GM18873 (cell line): ENCODE measurements around the gene EIF1AD.
A peak's percentile ranks its signal among the peaks of the same experiment; 100 is the strongest.

ENCODE experiments used
- ATAC-seq: cut with Tn5 transposase; IDR thresholded peaks from one replicate; pipeline ENCODE4 v1.9.1; 2021; ENCODE audit warnings: mild to moderate bottlenecking, moderate library complexity, moderate number of reproducible peaks; ENCODE audit not compliant: unreplicated experiment, low FRiP score

The EIF1AD gene

GRCh38 chr11:66006134-66006890 is 4.4 kb upstream of the EIF1AD start:
- no peak for ATAC-seq

GRCh38 chr11:66004186-66004585 is 2.2 kb upstream of the EIF1AD start:
- ATAC-seq = no peak

GRCh38 chr11:66003291-66003690 is 1.3 kb upstream of the EIF1AD start:
- ATAC-seq = no peak

GRCh38 chr11:66002648-66003225 is 780 bp upstream of the EIF1AD start:
- peak; percentile 17 for ATAC-seq

- no peak for ATAC-seq
Observed at GRCh38 chr11:65997286-65997685, 4.7 kb downstream of the EIF1AD start.

DNA sequence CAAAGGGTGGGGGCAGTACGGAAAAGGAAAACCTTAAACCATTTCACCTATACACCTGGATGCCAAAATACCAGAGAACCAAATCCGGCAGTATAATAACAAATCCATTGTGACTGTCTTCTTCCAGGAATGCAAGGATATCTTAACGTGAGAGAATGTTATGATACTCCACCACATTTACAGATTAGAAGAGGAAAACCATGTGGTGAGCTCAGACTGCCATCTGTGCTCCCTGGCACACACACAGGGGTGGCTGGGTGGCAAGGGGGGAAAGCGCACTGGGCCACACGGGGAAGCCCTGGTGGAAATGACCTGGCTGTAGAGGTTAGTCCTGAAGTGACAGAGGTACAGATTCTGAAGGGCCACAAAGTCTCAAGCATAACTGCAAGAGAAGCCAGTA is 9.9 kb downstream of the EIF1AD start:
- no peak for ATAC-seq

DNA sequence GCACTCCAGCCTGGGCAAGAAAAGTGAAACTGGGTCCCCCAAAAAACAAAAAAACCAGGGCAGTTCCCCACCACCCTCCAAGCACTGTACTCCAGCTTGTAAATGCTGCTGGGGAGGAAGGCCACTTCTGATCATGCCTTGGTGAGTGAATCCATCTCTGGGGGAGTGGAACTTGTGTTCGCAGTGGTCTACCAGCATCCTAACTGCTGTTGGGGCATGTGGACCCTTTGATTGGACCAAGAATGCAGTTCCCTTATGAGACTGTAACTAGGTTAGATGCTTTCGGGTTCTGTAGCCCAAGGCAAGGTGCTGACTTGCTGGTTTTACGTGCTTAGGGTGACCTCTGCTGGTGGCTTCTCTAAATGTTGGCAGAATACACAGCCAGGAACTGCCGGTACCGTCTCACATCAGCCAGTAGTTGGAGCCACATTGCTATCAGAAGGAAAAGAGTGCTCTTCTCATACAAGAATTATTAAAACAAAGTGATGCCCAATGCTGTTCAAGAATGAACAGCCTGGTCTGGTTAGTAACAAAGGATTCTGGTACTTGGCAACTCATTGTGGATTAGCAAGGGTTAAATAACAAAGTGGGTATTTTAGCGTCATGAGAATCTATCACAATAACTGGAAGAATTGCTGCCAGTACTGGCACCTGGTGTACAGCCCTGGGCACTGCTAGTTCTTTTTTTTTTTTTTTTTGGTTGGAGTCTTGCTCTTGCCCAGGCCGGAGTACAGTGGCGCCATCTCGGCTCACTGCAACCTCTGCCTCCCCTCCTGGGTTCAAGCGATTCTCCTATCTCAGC is 13.0 kb downstream of the EIF1AD start:
- peak; percentile 87 for ATAC-seq

DNA sequence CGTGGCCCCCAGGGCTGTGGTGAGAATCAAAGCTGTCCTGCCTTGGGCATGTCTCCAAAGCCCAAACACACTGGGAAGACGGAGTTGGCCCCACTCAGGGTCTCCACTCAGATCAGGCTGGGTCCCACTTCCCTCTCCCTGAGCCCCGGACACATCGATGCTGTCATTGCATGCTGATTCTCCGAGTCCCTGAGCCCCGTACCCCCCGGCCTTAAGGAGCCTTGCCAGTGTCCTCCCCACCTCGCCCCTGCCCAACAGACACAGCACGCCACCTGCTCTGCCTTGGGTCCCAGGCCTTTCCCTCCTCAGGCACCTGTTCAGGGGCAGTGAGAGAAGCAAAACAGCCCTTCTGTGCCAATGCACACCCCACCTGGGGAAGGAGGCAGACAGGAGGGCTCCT is 14.6 kb downstream of the EIF1AD start:
- ATAC-seq = no peak

- ATAC-seq = no peak
Observed at GRCh38 chr11:65983589-65983987, 18.4 kb downstream of the EIF1AD start.

GRCh38 chr11:65982824-65983588 is 19.0 kb downstream of the EIF1AD start:
- no peak for ATAC-seq

- ATAC-seq = no peak
Observed at GRCh38 chr11:65981972-65982823, 19.8 kb downstream of the EIF1AD start.

DNA sequence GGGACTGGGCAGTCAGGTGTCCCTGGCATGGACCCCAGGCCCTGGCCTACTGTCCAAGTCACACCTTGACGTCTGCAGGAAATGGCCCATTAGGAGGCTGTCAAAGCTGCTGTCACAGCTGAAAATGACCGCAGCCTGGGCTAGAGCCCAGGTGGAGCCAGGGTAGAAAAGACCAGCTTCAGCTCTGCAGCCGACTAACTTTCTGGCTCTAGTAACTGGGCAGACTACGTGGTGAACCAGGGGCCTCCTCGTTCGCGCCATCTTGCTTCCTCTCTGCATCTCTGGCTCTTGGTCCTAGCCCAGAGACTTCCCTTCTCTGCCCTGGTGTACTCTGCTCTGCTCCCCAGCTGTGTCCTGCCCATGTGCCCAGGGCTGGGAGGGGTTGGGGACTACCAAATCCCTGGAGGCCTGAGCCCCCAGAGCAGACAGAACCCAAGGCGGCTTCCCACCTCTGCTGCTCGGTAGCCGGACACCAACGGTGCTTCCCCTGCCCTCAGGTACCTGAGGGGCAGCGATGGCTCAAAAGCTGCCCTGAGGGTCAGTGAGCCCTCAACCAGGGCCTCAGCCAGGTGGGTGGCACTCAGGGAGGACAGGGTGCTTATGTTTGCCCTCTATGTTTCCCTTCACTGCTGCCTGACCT is 20.7 kb downstream of the EIF1AD start:
- ATAC-seq = no peak

GRCh38 chr11:65979261-65979759 is 22.6 kb downstream of the EIF1AD start:
- no peak for ATAC-seq

DNA sequence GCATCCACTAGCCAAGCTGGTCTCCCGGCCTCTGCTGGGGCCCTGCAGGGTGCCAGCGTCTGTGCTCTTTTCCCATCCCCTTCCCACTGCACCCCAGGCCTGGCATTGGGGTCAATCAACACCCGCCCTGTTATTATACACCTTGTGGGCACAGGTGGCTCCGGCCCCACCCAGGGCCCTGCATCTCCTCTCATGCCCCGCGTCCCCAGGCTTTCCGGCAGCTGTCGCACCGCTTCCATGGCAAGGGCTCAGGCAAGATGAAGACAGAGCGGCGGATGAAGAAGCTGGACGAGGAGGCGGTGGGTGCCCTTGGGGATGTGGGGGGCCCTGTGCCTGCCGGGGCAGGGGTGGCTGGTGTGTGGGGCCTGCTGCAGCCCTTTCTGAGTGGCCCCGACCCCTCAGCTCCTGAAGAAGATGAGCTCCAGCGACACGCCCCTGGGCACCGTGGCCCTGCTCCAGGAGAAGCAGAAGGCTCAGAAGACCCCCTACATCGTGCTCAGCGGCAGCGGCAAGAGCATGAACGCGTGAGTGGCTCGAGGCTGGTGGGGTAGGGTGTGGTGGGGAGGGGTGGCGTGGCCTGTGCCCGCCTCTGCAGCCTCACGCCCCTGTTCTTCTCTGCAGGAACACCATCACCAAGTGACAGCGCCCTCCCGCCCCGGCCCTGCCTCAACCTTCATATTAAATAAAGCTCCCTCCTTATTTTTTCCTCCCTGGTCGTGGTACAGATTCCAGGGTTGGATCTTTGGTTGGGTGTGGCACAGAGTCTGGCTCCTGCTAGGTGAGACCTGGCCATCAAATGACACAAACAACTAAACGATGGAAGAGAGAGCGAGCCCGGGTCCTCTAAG is 23.3 kb downstream of the EIF1AD start:
- no peak for ATAC-seq

- no peak for ATAC-seq
Observed at GRCh38 chr11:65977621-65978390, 24.2 kb downstream of the EIF1AD start.

DNA sequence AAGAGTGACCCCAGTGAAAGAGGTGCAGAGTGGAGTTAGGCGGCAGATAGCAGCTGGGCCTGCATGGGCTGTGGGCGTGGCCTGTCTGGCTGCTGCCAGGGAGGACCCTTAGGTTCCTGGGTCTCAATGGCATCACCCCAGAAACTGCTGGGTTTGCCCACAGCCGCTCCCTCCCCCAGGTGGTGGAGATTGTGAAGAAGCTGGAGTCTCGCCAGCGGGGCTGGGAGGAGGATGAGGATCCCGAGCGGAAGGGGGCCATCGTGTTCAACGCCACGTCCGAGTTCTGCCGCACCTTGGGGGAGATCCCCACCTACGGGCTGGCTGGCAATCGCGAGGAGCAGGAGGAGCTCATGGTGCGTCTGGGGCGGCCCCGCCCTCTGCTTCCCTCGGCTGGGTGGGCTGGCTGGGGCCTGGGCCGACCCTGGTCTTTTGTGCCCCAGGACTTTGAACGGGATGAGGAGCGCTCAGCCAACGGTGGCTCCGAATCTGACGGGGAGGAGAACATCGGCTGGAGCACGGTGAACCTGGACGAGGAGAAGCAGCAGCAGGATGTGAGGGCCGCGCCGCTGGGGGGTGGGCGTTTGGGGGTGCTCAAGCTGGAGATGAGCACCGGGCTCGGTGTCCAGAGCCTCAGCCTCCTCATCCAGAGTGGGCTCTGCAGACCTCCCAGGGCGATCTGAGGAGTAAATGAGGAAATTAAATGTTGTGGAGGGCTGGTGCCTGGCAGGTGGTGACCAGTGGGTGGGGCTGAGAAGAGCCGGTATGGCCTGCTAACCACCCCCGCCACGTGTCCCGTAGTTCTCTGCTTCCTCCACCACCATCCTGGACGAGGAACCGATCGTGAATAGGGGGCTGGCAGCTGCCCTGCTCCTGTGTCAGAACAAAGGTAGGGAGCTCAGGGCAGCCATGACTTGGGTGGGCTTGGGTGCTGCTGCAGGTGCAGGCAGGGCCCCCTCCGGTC is 25.5 kb downstream of the EIF1AD start:
- ATAC-seq = no peak
